DMS 273 (cell line): ENCODE data around the gene SLC35G2.
"Not testable (repeated sequence)": the region's sequence is repeated elsewhere in the genome, so short reads cannot be mapped to it uniquely, and the experiment has no call there.

ENCODE experiments used
- DNase-seq: peaks from one replicate; lab custom pipeline; 2025; ENCODE audit not compliant: unreplicated experiment; lab: John Stamatoyannopoulos, UW

The SLC35G2 gene

GRCh38 chr3:136835089-136835812 is 16.3 kb downstream of the SLC35G2 start:
- DNase-seq, result no peak

GRCh38 chr3:136835813-136836510 is 17.0 kb downstream of the SLC35G2 start:
- DNase-seq, result peak; percentile 47

- DNase-seq, result peak; percentile 96
Measured at GRCh38 chr3:136836511-136837156, 17.7 kb downstream of the SLC35G2 start.

DNA sequence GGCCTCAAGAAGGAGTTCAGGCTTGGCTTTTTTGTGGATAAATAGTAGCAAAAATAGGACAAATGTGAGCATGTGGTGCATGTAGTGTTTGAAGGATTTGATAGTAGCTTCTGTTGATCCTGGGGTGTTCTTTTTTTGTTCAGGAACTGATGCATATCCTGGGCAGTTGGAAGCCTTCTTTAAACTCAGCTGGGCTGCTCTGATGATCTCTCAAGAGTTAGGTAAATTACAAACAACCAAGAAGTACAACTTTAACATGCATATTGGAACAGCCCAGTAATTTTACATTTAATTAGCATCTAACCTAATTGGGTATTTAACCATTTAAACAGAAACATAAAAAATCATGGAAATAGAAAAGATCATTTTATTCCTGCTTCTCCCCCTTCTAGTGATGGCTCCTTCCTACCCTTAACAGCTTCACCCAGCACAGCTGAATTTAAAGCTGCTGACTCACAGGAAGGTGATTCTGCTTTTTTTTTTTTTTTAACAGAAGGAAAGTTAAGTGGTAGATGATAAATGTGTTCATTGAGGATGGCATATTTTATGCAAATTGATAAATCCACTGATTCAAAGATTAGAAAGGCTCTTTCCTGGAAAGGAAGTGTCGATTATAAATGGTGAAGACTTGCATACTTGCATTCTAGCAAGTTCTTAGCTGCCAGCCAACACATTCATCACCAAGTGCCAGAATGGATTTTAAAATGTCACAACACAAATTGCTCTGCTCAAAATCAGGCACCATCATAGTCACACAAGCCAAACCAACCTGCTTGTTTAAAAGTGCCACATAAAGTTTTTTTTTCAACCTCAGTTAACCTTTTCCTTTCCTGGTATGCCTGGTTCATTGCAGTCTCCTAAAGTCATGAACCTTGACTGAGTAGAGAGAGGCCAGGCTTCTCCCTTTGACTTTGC is 20.0 kb downstream of the SLC35G2 start:
- peak; percentile 64 for DNase-seq

- no peak for DNase-seq
Measured at GRCh38 chr3:136839556-136839931, 20.6 kb downstream of the SLC35G2 start.

GRCh38 chr3:136840252-136840651 is 21.3 kb downstream of the SLC35G2 start:
- DNase-seq, result no peak

DNA sequence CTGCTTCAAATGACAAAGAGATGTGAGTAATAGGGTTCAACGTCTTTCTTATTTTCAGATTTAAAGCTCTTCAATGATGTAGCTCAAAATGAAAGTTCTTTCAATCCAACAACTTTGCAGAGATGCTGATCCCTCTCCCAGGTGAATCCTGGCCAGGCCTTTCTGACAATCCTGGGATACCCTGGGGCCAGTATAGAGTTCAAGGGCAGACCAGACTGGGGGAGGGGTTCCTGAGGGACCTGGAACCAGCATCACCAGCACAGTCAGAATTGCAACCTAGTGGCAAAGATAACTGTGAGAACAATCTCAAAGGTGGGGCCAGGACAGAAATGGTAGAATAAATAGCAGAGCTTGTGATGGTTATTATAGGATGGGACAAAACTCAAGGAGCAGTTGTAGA is 23.4 kb downstream of the SLC35G2 start:
- DNase-seq, result no peak

GRCh38 chr3:136844724-136845123 is 25.8 kb downstream of the SLC35G2 start:
- no peak for DNase-seq

DNA sequence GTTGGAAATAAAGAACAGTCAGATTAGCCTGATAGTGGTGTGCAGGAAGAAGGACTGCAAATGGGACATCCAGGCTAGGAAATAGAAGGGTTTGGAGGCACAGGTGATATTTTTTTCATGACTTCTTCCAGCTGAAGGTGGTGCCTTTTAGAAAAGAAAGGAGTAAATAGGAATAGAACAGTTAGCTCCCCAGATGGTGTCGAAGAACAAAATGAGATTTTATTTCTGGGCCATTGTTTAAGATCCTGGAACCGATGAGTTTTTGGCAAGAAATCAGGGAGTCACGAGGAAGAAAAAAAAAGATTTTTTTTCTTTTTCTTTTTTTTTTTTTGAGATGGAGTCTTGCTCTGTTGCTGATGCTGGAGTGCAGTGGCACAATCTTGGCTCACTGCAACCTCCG is 33.3 kb downstream of the SLC35G2 start:
- no peak for DNase-seq

- no peak for DNase-seq
Measured at GRCh38 chr3:136856665-136857064, 37.7 kb downstream of the SLC35G2 start.

- peak; percentile 29 for DNase-seq
Measured at GRCh38 chr3:136858381-136858780, 39.5 kb downstream of the SLC35G2 start.

GRCh38 chr3:136860541-136860940 is 41.6 kb downstream of the SLC35G2 start:
- peak; percentile 77 for DNase-seq

- peak; percentile 100 for DNase-seq
Measured at GRCh38 chr3:136861890-136862616, 43.1 kb downstream of the SLC35G2 start, which contains the start of gene NCK1. NCK1 (plus strand) TSS chr3:136862208; CDS start chr3:136928002, 65,794 bp downstream.

DNA sequence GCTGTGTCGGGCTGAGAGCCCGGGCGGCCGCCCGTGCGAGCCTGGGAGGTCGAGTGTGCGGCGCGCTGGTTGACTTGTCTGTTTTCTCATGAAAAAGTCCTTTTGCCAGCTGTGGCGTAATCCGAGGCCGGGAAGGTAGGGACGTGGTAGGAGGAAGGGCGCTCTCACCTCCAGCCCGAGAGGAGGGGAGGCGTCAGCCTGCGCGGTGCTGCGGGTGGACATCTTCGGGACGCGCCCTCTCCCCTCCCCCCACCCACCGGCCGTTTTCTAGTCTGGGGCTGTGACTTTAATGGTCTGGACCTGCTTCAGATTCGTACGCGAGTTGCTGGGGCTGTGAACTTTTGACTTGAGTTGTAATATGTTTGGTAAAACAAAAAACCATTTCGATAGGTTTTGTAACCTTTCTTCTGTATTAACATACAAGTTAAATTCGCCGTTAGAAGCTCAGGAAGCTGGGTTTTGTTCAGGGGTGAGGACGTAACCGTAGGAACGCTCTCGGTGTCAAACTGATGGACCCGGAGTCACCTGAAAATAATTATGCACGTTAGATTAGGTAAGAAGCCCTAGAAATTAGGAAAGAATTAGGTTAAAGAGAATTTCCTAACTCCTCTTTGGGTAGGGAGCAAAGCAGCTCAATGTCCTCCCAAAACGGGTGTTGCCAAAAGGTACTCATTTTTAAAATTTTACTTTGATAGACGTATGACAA is 43.8 kb downstream of the SLC35G2 start:
- peak; percentile 89 for DNase-seq

DNA sequence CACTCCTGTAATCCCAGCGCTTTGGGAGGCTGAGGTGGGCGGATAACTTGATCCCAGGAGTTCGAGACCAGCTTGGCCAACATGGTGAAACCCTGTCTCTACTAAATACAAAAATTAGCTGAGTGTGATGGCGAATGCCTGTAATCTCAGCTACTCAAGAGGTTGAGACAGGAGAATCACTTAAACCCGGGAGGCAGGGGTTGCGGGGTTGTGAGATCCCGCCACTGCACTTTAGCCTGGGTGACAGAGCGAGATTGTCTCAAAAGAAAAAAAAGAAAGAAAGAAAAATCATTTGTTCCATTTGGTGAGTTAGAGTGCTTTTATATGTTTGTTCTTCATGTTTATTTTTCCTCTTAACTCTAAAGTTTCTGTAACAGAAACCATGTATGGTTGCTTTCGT is 50.4 kb downstream of the SLC35G2 start:
- DNase-seq, result no peak

- DNase-seq, result not testable (repeated sequence)
Measured at GRCh38 chr3:136872258-136872657, 53.3 kb downstream of the SLC35G2 start.

GRCh38 chr3:136879510-136879909 is 60.6 kb downstream of the SLC35G2 start:
- DNase-seq, result not testable (repeated sequence)

DNA sequence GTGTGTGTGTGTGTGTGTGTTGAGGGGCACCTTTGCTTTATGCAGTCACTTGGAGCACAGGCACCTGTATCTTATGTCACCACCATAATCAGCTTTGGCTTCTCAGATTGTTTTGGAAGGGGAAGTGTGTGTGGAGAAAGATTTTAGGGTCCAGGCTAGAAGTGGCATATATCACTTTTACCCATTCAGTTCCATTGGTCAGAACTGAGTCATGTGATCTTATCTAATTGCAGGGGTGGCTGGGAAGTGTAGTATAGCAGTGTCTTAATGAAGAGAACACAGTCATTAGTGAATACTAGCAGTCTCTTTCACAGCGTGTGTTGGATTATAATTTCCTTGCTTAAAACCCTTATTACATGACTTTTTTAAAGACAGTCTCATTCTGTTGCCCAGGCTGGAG is 63.6 kb downstream of the SLC35G2 start:
- peak; percentile 71 for DNase-seq

GRCh38 chr3:136883967-136884720 is 65.2 kb downstream of the SLC35G2 start:
- peak; percentile 98 for DNase-seq
